HG03103 (cell line): ENCODE measurements around the gene GPC5.
"Not testable (repeated sequence)": the region's sequence is repeated elsewhere in the genome, so short reads cannot be mapped to it uniquely, and the experiment has no call there.

Experiments
- ATAC-seq: cut with Tn5 transposase; IDR thresholded peaks from one replicate; pipeline ENCODE4 v1.9.1; 2021; ENCODE audit warnings: low read depth; ENCODE audit not compliant: unreplicated experiment

The GPC5 gene

DNA sequence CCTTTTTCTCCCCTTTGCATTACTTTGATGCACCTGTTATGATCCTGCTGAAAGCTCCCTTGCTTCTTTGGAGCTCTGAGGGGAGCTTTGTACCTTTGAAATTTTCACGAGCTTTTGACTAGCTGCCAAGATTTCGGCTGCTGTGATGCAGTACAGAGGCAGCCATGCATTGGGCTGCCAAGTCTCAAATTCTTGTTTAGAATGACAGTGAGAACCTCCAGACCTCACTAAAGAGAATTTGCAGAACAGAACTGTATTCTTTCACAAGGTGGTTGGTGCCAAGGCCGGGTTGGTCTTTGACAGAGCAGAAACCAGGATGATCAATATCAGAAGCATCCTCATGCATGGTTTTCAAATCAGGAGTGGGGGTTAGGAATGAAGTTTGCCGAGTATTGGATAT is 414.8 kb downstream of the GPC5 start:
- ATAC-seq, result no peak

DNA sequence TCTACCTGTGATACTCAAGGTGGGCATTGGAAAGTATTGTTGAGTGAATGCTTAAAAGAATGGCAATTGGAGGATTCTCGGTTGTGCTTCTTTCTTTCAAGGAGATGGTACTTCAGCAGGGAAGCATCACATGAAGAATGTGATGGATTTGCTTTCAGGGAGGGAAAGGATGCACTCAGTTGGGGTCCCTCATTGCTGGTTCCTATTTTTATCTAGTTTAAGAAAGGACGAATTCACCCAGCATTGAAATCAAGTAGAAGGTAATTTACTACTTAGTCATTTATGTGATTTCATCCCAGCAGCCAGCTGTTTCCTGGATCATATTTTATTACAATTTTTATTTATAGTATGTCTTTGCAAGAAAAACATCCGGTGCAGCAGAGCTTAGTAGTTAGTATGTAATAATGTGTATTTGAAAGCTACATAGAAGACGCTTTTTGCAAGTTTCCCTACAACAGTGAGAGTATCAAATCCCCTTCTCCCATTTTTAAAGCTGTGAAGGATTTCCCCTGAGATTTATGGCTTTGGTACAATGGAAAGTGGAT is 417.9 kb downstream of the GPC5 start:
- no peak for ATAC-seq

- ATAC-seq, result no peak
These were observed 418.8 kb downstream of the GPC5 start for GRCh38 chr13:91817250-91817649.

DNA sequence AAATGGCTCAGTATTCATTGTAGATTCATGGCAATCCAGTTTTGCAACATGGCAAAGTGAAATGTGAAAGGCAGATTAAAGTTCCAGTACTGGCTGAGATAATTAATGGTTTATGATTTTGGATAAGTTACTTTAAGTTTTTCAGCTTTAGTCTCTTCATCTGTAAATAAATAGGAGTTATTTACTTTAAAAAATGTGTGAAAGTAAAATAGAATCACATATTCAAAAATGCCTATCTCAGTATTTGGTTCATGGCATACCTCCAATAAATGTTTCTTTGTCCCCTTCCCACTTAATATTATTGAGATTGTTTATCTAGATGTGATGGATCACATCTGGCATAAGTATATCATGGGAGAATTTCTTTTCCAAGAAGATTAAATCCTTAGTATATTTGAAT is 426.0 kb downstream of the GPC5 start:
- no peak for ATAC-seq

- ATAC-seq, result no peak
These were observed 427.1 kb downstream of the GPC5 start for GRCh38 chr13:91825516-91825915.

GRCh38 chr13:91836553-91836952 is 438.1 kb downstream of the GPC5 start:
- ATAC-seq, result no peak

DNA sequence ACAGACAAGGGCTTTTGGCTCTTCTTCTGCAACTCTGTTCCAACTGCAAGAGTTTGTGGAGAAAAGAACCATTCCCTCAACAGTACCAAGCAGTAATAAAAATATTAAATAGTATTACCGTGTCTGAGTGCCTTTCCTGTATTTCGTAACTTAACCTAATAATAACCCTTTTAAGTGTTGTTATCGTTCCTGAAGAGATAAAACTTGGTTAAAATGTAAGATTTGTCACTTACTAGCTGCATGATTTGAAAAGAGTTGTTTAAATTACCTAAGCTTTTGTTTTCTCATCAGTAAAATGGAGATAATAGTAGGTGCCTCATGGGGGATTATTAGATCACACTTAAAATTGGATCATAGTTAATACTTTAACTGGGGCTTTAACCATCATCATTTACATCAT is 447.2 kb downstream of the GPC5 start:
- ATAC-seq, result no peak

- no peak for ATAC-seq
These were observed 465.3 kb downstream of the GPC5 start for GRCh38 chr13:91863699-91864098.

- ATAC-seq, result no peak
These were observed 469.9 kb downstream of the GPC5 start for GRCh38 chr13:91868351-91868750.

DNA sequence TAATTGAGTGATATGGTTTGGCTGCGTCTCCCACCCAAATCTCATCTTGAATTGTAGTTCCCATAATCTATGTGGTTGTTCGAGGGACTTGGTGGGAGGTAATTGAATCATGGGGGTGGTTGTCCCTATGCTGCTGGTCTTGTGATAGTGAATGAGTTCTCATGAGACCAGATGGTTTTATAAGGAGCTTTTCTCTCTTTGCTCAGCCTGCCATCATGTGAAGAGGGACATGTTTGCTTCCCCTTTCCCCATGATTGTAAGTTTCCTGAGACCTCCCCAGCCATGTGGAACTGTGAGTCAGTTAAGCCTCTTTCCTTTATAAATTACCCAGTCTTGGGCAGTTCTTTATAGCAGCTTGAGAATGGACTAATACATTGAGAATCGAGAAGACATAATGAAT is 480.1 kb downstream of the GPC5 start:
- ATAC-seq, result no peak

DNA sequence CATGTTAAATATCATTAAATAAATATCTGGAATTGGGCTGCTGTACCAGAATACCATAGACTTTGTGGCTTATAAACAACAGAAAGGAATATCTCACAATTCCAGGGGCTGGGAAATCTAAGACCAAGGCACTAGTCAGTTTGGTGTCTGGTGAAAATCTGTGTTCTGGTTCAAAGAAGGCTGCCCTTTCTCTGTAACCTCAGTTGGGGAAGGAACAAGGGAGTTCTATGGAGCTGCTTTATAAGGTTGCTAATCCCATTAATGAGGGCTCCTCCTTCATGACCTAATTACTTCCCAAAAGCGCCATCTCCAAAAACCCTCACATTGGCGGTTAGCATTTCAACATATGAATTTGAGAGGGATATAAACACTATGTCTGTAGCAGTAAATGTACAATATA is 480.9 kb downstream of the GPC5 start:
- no peak for ATAC-seq

DNA sequence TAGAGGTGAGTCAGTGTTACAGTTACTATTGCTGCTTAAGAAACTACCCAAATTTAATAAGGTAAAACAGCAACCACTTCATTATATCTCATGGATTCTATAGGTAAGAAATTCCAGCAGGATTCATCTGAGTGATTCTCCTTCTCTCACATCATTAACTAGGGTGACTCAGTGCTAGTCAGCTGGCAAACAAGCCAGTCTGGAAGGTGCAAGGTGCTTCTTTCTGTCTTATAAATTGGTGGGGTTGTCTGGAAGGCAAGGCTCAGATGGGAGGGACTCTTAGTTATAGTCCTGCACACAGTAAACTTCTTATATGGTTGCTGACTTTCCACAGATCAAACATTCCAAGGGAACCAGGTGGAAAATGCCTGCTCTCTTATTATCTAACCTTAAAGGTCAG is 484.5 kb downstream of the GPC5 start:
- ATAC-seq, result no peak

DNA sequence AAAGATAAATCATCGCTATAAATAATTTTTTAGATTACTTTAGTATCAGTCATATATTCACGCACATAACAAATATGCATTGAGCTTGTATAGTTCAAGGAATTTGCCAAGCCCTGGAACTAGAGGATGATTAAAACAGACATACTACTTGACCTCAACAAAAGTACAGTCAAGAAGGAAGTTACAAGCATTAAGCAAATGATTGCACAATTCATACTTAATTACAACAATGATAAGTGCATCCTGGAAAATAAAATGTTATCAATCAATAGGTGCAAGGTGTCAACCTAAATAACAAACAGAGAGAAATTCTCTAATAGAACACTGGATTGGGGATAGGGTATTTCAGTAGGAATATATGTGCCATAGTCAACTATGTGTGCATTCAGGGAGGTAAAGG is 491.2 kb downstream of the GPC5 start:
- ATAC-seq, result no peak

DNA sequence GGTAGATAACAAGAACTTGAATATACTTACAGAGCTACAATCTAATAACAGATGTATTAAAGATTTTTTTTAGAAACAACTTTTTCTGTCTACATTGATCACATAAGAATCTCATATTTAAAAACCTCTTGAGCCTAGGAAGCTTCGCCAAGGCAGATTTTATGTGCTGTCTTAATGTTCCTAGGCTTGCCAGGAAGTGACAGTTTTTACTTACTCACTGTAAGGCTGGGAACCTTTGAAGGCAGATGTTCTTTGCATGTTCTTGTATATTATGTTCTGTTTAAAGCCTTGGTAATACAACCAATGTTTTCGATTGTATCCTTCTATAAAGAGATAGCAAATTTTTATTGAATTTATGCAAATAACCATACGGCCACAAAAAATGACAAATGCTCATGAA is 492.7 kb downstream of the GPC5 start:
- ATAC-seq, result no peak

DNA sequence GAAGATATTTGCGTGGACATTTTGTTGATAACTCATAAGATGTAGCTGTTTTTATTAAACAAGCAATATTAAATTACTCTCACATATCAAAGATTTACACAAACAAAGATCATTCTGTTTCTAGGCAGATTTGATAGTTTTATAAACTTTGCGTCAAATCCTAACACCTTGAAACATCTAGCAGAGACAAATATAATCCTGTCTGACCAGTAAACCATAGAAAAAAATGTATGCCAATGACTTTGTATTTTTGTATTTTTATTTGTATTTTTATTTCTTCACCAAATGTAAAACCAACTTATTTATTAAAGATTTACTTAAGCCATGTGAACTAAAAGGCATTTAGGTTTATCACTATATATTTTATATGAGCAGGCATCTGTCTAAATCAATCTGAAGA is 494.6 kb downstream of the GPC5 start:
- ATAC-seq, result no peak

DNA sequence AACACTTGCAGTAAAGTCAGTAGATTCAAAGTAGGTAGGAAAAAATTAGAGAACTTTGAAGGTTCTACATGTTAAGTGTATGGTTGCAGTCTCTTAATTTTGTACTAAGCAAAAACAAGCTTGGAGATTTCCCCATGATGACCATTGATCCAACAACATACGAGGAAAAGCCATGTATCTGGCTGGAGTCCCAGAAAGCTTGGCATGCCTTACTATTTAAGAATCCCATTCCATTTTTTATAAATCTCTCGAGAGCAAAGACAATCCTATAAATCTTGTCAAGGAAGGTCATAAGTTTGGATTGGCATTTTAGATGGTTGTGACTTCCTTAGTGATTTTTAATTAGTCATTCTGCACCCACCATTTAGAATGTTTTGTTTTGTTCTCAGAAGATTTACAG is 495.9 kb downstream of the GPC5 start:
- ATAC-seq, result no peak

DNA sequence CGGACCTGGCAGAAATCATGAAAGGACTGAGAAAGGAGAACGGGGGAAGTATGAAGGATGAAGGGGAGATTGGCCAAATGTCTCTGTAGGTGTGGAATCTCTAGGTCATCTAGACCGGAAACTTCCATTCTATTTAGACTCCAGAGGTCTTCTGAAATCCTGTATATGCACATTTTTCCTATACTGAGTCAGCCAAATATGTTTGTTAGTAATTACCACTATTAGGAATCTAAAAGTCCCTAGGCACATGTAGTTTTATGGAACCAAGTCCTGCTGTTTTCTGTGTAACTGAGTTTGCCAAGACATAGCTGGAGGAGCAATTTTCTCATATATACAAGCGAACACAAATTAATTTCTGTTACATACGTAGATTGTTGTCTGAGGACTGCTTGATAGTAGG is 498.1 kb downstream of the GPC5 start:
- ATAC-seq, result no peak

- ATAC-seq, result not testable (repeated sequence)
These were observed 500.6 kb downstream of the GPC5 start for GRCh38 chr13:91898986-91899385.

- no peak for ATAC-seq
These were observed 503.9 kb downstream of the GPC5 start for GRCh38 chr13:91902291-91902690.

DNA sequence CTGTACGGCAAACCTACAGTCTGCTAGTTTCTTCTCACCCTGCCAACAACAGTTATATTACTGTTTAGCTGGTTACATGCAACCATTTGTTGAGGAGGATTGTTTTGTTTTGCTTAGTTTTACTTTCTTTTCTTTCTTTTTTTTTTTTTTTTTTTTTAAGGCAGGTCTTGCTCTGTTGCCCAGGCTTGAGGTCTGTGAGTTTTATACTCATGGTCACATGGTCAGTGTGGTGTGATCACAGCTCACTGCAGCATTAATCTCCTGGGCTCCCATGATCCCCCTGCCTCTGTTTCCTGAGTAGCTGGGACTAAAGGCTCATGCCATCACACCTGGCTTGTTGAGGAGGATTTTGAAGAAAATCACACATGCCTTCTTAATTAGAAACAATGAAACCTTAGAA is 505.6 kb downstream of the GPC5 start:
- ATAC-seq, result peak; percentile 82

DNA sequence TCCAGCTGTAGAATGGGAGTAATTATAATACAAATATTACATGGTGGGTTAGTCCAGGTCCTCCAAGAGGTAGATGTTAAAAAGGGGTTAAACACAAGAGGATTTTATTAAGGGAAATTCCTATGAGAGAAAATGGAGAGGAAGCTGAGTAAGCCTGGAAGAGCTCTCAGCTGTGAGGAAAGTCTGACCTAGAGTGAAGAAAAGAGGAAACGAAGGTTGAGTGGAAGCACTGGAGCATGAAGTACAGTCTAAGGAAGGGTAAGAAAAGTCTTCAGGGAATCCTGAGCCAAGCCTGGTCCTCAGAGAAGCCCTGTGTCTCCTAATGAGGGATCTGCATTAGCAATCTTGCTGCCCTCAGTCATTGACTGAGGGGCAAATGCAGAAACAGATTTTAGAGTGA is 506.2 kb downstream of the GPC5 start:
- ATAC-seq, result peak; percentile 59

GRCh38 chr13:91907398-91907797 is 509.0 kb downstream of the GPC5 start:
- no peak for ATAC-seq

- ATAC-seq, result no peak
These were observed 511.2 kb downstream of the GPC5 start for GRCh38 chr13:91909617-91910016.
